GM23338 (cell line): ENCODE data around the gene LRRC39. TPM values are rescaled to one million over a fixed set of nuclear protein-coding genes. Genes with fewer than 3 reads are reported as not detected.
A peak's percentile ranks its signal among the peaks of the same experiment; 100 is the strongest.

ENCODE experiments used
- ATAC-seq: fragments of 200-7000 bp; cut with Tn5 transposase; 3 replicates; pipeline ENCODE4 v1.9.1; 2020
- DNase-seq: peaks from one replicate; pipeline ENCODE4 v3.0.0-alpha.2; 2015; ENCODE audit warnings: low spot score
- H2AFZ ChIP-seq: fragments of 200-600 bp; sonication (generic); 2 replicates; pipeline ENCODE4 v1.8.0; 2016; ENCODE audit warnings: antibody characterized with exemption, mild to moderate bottlenecking, moderate library complexity
- H3F3A ChIP-seq: fragments of 200-600 bp; sonication (generic); replicated peaks from 2 replicates; pipeline ENCODE4 v1.8.0; 2017; ENCODE audit warnings: antibody characterized with exemption, mixed run types, low read depth
- H3K27ac ChIP-seq: fragments of 200-600 bp; sonication (generic); 2 replicates; pipeline ENCODE4 v1.6.1; 2016; ENCODE audit warnings: low read depth
- H3K27me3 ChIP-seq: fragments of 200-600 bp; sonication (generic); 2 replicates; pipeline ENCODE4 v1.8.0; 2016; ENCODE audit warnings: mild to moderate bottlenecking, mixed run types, moderate library complexity; ENCODE audit not compliant: insufficient read depth
- H3K36me3 ChIP-seq: fragments of 200-600 bp; sonication (generic); 2 replicates; pipeline ENCODE4 v1.8.0; 2016; ENCODE audit warnings: mild to moderate bottlenecking; ENCODE audit not compliant: insufficient read depth
- H3K4me1 ChIP-seq: fragments of 200-600 bp; sonication (generic); 2 replicates; pipeline ENCODE4 v1.8.0; 2016; ENCODE audit warnings: mild to moderate bottlenecking, moderate library complexity; ENCODE audit not compliant: insufficient read depth
- H3K4me2 ChIP-seq: fragments of 200-600 bp; sonication (generic); 2 replicates; pipeline ENCODE4 v1.7.1; 2017; ENCODE audit warnings: mixed run types
- H3K4me3 ChIP-seq: fragments of 200-600 bp; sonication (generic); 2 replicates; pipeline ENCODE4 v1.6.1; 2016; ENCODE audit warnings: mixed run types
- H3K79me2 ChIP-seq: fragments of 200-600 bp; sonication (generic); replicated peaks from 2 replicates; pipeline ENCODE4 v1.8.0; 2017; ENCODE audit warnings: mild to moderate bottlenecking; ENCODE audit not compliant: insufficient read depth
- H3K9me2 ChIP-seq: fragments of 200-600 bp; sonication (generic); 2 replicates; pipeline ENCODE4 v1.8.0; 2017; ENCODE audit not compliant: insufficient read depth
- H4K20me1 ChIP-seq: fragments of 200-600 bp; sonication (generic); replicated peaks from 2 replicates; pipeline ENCODE4 v1.8.0; 2017; ENCODE audit warnings: mild to moderate bottlenecking; ENCODE audit not compliant: insufficient read depth
- H3K27ac Mint-ChIP-seq: 2 replicates; pipeline ENCODE4 v1.8.0; 2020; ENCODE audit warnings: inconsistent platforms, mild to moderate bottlenecking, moderate library complexity, mixed read lengths
- H3K27me3 Mint-ChIP-seq: 3 replicates; pipeline ENCODE4 v1.8.0; 2022; ENCODE audit warnings: low read depth, mild to moderate bottlenecking, moderate library complexity, mixed read lengths, inconsistent platforms; ENCODE audit not compliant: insufficient read depth, poor library complexity
- H3K36me3 Mint-ChIP-seq: 3 replicates; pipeline ENCODE4 v1.8.0; 2021; ENCODE audit warnings: low read depth, mild to moderate bottlenecking, inconsistent platforms, moderate library complexity, mixed read lengths
- H3K4me1 Mint-ChIP-seq: 3 replicates; pipeline ENCODE4 v1.8.0; 2020; ENCODE audit warnings: mild to moderate bottlenecking, inconsistent platforms, mixed read lengths
- H3K4me3 Mint-ChIP-seq: 3 replicates; pipeline ENCODE4 v1.8.0; 2021; ENCODE audit warnings: moderate library complexity, mild to moderate bottlenecking, inconsistent platforms, mixed read lengths
- H3K9me3 Mint-ChIP-seq: 3 replicates; pipeline ENCODE4 v1.8.0; 2020; ENCODE audit warnings: moderate library complexity, mild to moderate bottlenecking, inconsistent platforms, mixed read lengths
- CREB1 ChIP-seq: fragments of 250-450 bp; sonication (Bioruptor Pico); IDR thresholded peaks from 2 replicates; pipeline ENCODE4 v1.5.0; 2020; ENCODE audit warnings: low read depth, mild to moderate bottlenecking, moderate library complexity
- EZH2 ChIP-seq: fragments of 200-600 bp; sonication (generic); IDR thresholded peaks from one replicate; pipeline ENCODE4 v1.8.0; 2017; ENCODE audit warnings: antibody characterized with exemption, mild to moderate bottlenecking, low read depth; ENCODE audit not compliant: unreplicated experiment
- POLR2AphosphoS5 ChIP-seq: IDR thresholded peaks from 2 replicates; pipeline ENCODE4 v1.6.1; 2016; ENCODE audit warnings: antibody characterized with exemption, low read depth
- ZNF462 ChIP-seq: fragments of 250-450 bp; sonication (Bioruptor Pico); IDR thresholded peaks from 2 replicates; pipeline ENCODE4 v1.5.0; 2020; ENCODE audit warnings: mild to moderate bottlenecking, moderate library complexity
- polyA plus RNA-seq: library from polyadenylated mRNA; unstranded; fragments of >200 nt; fragmentation: Nextera tagmentation; extraction: Ambion mirVana; gene quantifications from 2 replicates; pipeline ENCODE4 v1.2.1, GENCODE V29; 2016
- total RNA-seq: library from RNA; depleted of rRNA; stranded (reverse); fragments of >200 nt; shearing (Covaris generic); gene quantifications from 2 replicates; pipeline ENCODE4 v1.2.3, GENCODE V29; 2014

Gene LRRC39
- total and polyA plus RNA-seq, 2 experiments from 2014 or later, result 0.48 to 0.87 TPM

- no peak overlapping the region for H3K27ac Mint-ChIP-seq
- Histone ChIP-seq H3K4me1 (no peaks in the 10 kb centered on the region), H3K4me3 (no peak overlapping the region), H3K9me2 (no peaks in the 10 kb centered on the region), H3K79me2 (no peaks in the 10 kb centered on the region), H3F3A (no peaks in the 10 kb centered on the region), H3K4me2 (no peak overlapping the region), H2AFZ (no peak overlapping the region), H3K27me3 (no peaks in the 10 kb centered on the region), H4K20me1 (no peaks in the 10 kb centered on the region; the same call in 1 of the 2 replicates), H3K27ac (no peak overlapping the region), H3K36me3 (peaks cover 16% of the 10 kb centered on the region; the same call in 1 of the 2 replicates)
- H3K9me3 Mint-ChIP-seq, result no peaks in the 10 kb centered on the region; the same call in 2 of the 3 replicates
- no peak overlapping the region for H3K4me3 Mint-ChIP-seq
- peaks cover 56% of the 10 kb centered on the region for H3K36me3 Mint-ChIP-seq
- DNase-seq (peak; percentile 9), ATAC-seq (peak; percentile 74)
- H3K4me1 Mint-ChIP-seq, result no peaks in the 10 kb centered on the region
- TF ChIP-seq POLR2AphosphoS5 (no peak), CREB1 (no peak), ZNF462 (no peak), EZH2 (no peak)
- H3K27me3 Mint-ChIP-seq, result no peaks in the 10 kb centered on the region
These were observed 35.1 kb upstream of the LRRC39 start for GRCh38 chr1:100213141-100213540.

GRCh38 chr1:100206301-100206700 is 28.2 kb upstream of the LRRC39 start:
- DNase-seq, result no peak
- H3F3A ChIP-seq, result no peaks in the 10 kb centered on the region
- peaks cover 32% of the 10 kb centered on the region; the same call in 1 of the 2 replicates for H3K36me3 ChIP-seq
- Mint-ChIP-seq H3K4me1 (peaks cover 1% of the 10 kb centered on the region; the same call in 2 of the 3 replicates), H3K27me3 (peaks cover under 1% of the 10 kb centered on the region), H3K9me3 (peaks cover 11% of the 10 kb centered on the region), H3K27ac (no peak overlapping the region), H3K36me3 (peaks cover 67% of the 10 kb centered on the region), H3K4me3 (no peak overlapping the region)
- no peaks in the 10 kb centered on the region for H3K27me3 ChIP-seq
- H3K27ac ChIP-seq, result no peak overlapping the region
- H3K4me2 ChIP-seq, result no peak overlapping the region
- H2AFZ ChIP-seq, result no peak overlapping the region
- no peak overlapping the region for H3K4me3 ChIP-seq
- no peak for ATAC-seq
- H3K9me2 ChIP-seq, result no peaks in the 10 kb centered on the region
- no peaks in the 10 kb centered on the region for H3K4me1 ChIP-seq
- peaks cover 10% of the 10 kb centered on the region; the same call in 1 of the 2 replicates for H3K79me2 ChIP-seq
- H4K20me1 ChIP-seq, result peaks cover 6% of the 10 kb centered on the region; the same call in 1 of the 2 replicates
- no peak for TF ChIP-seq ZNF462
